ENCODE measurements around the gene ADAM33. TPM values are rescaled to one million over a fixed set of nuclear protein-coding genes. Genes with fewer than 3 reads are reported as not detected.

The ADAM33 gene
- total and polyA plus RNA-seq, 2 donors (not counting 1 experiment from before 2014, with no cell fraction given), result not detected

- Histone ChIP-seq H4K20me1 (ENCODE audit: control insufficient read depth, insufficient read depth, low read length, poor library complexity, severe bottlenecking) (no peaks in the 10 kb centered on the region), H3K4me3 (ENCODE audit: control extremely low read depth in 1 of 5, extremely low read depth in 1 of 5, insufficient read depth in 1 of 5, low read depth in 2 of 5, low read length in 4 of 5) (no peak overlapping the region), H3K27ac (ENCODE audit: low read length in 2 of 2) (no peak overlapping the region), H3K9ac (ENCODE audit: low read length) (no peak overlapping the region), H3K27me3 (replicated peaks in 1 of 4; ENCODE audit: control extremely low read depth in 1 of 4, control insufficient read depth in 3 of 4, insufficient read depth in 4 of 4, low read length in 3 of 4) (peaks cover 0 to 20% (median 1%) of the 10 kb centered on the region in 4 experiments), H3K9me3 (ENCODE audit: control extremely low read depth in 1 of 3, control insufficient read depth in 2 of 3, insufficient read depth in 1 of 3, low read length in 2 of 3) (no peaks in the 10 kb centered on the region), H3K4me1 (ENCODE audit: control insufficient read depth in 2 of 2, insufficient read depth in 2 of 2, low read length in 2 of 2) (peaks cover 5 to 10% of the 10 kb centered on the region in 2 donors), H3K36me3 (replicated peaks in 1 of 2; ENCODE audit: control extremely low read depth in 1 of 2, control insufficient read depth in 1 of 2, extremely low read depth in 1 of 2, insufficient read depth in 2 of 2, low read length in 1 of 2) (no peaks in the 10 kb centered on the region), H3K4me2 (replicated peaks; ENCODE audit: low read depth, low read length, poor library complexity, severe bottlenecking) (no peak overlapping the region), H2AFZ (ENCODE audit: insufficient read depth, low read depth, low read length, poor library complexity, severe bottlenecking) (no peak overlapping the region), H3K79me2 (ENCODE audit: control insufficient read depth, insufficient read depth, low read length) (no peaks in the 10 kb centered on the region)
- WGBS (ENCODE audit: insufficient coverage), result 6% methylated on average over 71 of the region's 75 CpGs
- TF ChIP-seq CTCF (IDR thresholded peaks at IDR 0.05), result no peak
- TF ChIP-seq EZH2 (IDR thresholded peaks at IDR 0.05; ENCODE audit: borderline replicate concordance, insufficient read depth, low read depth, low read length, poor library complexity, severe bottlenecking), result no peak
- CTCF ChIA-PET, result no interaction called here
- ATAC-seq (ENCODE audit: low read depth) (no peak), DNase-seq (no peak)
- no peak overlapping the region for H3K27ac Mint-ChIP-seq
- peaks cover 18% of the 10 kb centered on the region for H3K4me1 Mint-ChIP-seq
- H3K4me3 Mint-ChIP-seq, result no peak overlapping the region
- intact Hi-C loops (cut with micrococcal nuclease), result no loop called here
- POLR2A ChIA-PET, result no interaction called here
- H3K9me3 Mint-ChIP-seq (ENCODE audit: insufficient read depth), result no peaks in the 10 kb centered on the region
- peaks cover 28% of the 10 kb centered on the region for H3K27me3 Mint-ChIP-seq
Observed at GRCh38 chr20:3660262-3661059, 21.3 kb downstream of the ADAM33 start.

GRCh38 chr20:3659492-3660261, 22.1 kb downstream of the ADAM33 start:
- no peak for DNase-seq
- CTCF ChIA-PET, result no interaction called here
- intact Hi-C loops (cut with micrococcal nuclease), result no loop called here

More at GRCh38 chr20:3659492-3660261, 22.1 kb downstream of the ADAM33 start:
- Mint-ChIP-seq H3K27ac (no peak overlapping the region), H3K9me3 (ENCODE audit: insufficient read depth) (no peaks in the 10 kb centered on the region), H3K4me3 (no peak overlapping the region), H3K4me1 (peaks cover 13% of the 10 kb centered on the region), H3K27me3 (peaks cover 28% of the 10 kb centered on the region)
- Histone ChIP-seq H3K79me2 (ENCODE audit: control insufficient read depth, insufficient read depth, low read length) (no peaks in the 10 kb centered on the region), H3K36me3 (replicated peaks in 1 of 2; ENCODE audit: control extremely low read depth in 1 of 2, control insufficient read depth in 1 of 2, extremely low read depth in 1 of 2, insufficient read depth in 2 of 2, low read length in 1 of 2) (no peaks in the 10 kb centered on the region), H3K4me1 (ENCODE audit: control insufficient read depth in 2 of 2, insufficient read depth in 2 of 2, low read length in 2 of 2) (peaks cover 5 to 10% of the 10 kb centered on the region in 2 donors), H4K20me1 (ENCODE audit: control insufficient read depth, insufficient read depth, low read length, poor library complexity, severe bottlenecking) (no peaks in the 10 kb centered on the region), H3K27ac (ENCODE audit: low read length in 2 of 2) (no peak overlapping the region), H2AFZ (ENCODE audit: insufficient read depth, low read depth, low read length, poor library complexity, severe bottlenecking) (no peak overlapping the region), H3K4me3 (ENCODE audit: control extremely low read depth in 1 of 5, extremely low read depth in 1 of 5, insufficient read depth in 1 of 5, low read depth in 2 of 5, low read length in 4 of 5) (no peak overlapping the region), H3K4me2 (replicated peaks; ENCODE audit: low read depth, low read length, poor library complexity, severe bottlenecking) (no peak overlapping the region), H3K27me3 (replicated peaks in 1 of 4; ENCODE audit: control extremely low read depth in 1 of 4, control insufficient read depth in 3 of 4, insufficient read depth in 4 of 4, low read length in 3 of 4) (peaks cover 0 to 20% (median 1%) of the 10 kb centered on the region in 4 experiments), H3K9ac (ENCODE audit: low read length) (no peak overlapping the region), H3K9me3 (ENCODE audit: control extremely low read depth in 1 of 3, control insufficient read depth in 2 of 3, insufficient read depth in 1 of 3, low read length in 2 of 3) (no peaks in the 10 kb centered on the region)
- 82% methylated on average over 7 of the region's 12 CpGs for WGBS (ENCODE audit: insufficient coverage)
- ATAC-seq (ENCODE audit: low read depth), result no peak
- no peak for TF ChIP-seq CTCF (IDR thresholded peaks at IDR 0.05)
- no peak for TF ChIP-seq EZH2 (IDR thresholded peaks at IDR 0.05; ENCODE audit: borderline replicate concordance, insufficient read depth, low read depth, low read length, poor library complexity, severe bottlenecking)
- POLR2A ChIA-PET, result no interaction called here

All from B cell (primary cell).